Liver (tissue), 9 donors: ENCODE measurements around the gene EDDM13. TPM values are rescaled to one million over a fixed set of nuclear protein-coding genes. Genes with fewer than 3 reads are reported as not detected.
"Not testable (repeated sequence)": the region's sequence is repeated elsewhere in the genome, so short reads cannot be mapped to it uniquely, and the experiment has no call there.

Experiments
- DNase-seq: peaks from one replicate; pipeline ENCODE4 v3.0.0-alpha.2; 2017; ENCODE audit warnings: low spot score
- H3K27ac ChIP-seq, 2 donors: one replicate each; pipeline ENCODE4 v1.7.0; 2013; ENCODE audit warnings: inconsistent platforms in 2 of 2, low read length in 2 of 2, control low read depth in 1 of 2, low read depth in 1 of 2, mild to moderate bottlenecking in 1 of 2
- H3K27me3 ChIP-seq, 4 donors: one replicate each; pipeline versions ENCODE4 v1.6.1 to v1.7.0; 2013; ENCODE audit warnings: low read length in 3 of 4, inconsistent platforms in 1 of 4, mild to moderate bottlenecking in 1 of 4, moderate library complexity in 1 of 4; ENCODE audit not compliant: control insufficient read depth in 4 of 4, insufficient read depth in 4 of 4
- H3K36me3 ChIP-seq, 4 donors: one replicate each; pipeline versions ENCODE4 v1.6.1 to v1.7.0; 2013; ENCODE audit warnings: low read length in 3 of 4, mild to moderate bottlenecking in 3 of 4, low read depth in 1 of 4, moderate library complexity in 1 of 4; ENCODE audit not compliant: control insufficient read depth in 4 of 4, insufficient read depth in 3 of 4
- H3K4me1 ChIP-seq, 4 donors: one replicate each; pipeline versions ENCODE4 v1.6.1 to v1.7.0; 2013; ENCODE audit warnings: low read length in 3 of 4, mild to moderate bottlenecking in 3 of 4, moderate library complexity in 1 of 4; ENCODE audit not compliant: control insufficient read depth in 4 of 4, insufficient read depth in 4 of 4
- H3K4me3 ChIP-seq, 3 donors: one replicate each; pipeline versions ENCODE4 v1.6.1 to v1.7.0; 2013; ENCODE audit warnings: low read length in 3 of 3, control low read depth in 1 of 3, low read depth in 1 of 3, mild to moderate bottlenecking in 1 of 3
- H3K9ac ChIP-seq, 2 donors: one replicate each; pipeline ENCODE4 v1.7.0; 2013; ENCODE audit warnings: low read length in 2 of 2, mild to moderate bottlenecking in 2 of 2, moderate library complexity in 2 of 2, control low read depth in 1 of 2, low read depth in 1 of 2
- H3K9me3 ChIP-seq, 4 donors: one replicate each; pipeline versions ENCODE4 v1.6.1 to v1.7.0; 2013; ENCODE audit warnings: low read length in 3 of 4; ENCODE audit not compliant: control insufficient read depth in 4 of 4
- FOXA2 ChIP-seq: IDR thresholded peaks from 2 replicates; pipeline ENCODE4 v1.6.1; 2016; ENCODE audit warnings: antibody characterized with exemption
- GABPA ChIP-seq, 2 donors: IDR thresholded peaks in 1 of 2; conservative IDR thresholded peaks in 1 of 2; 2 replicates each; pipeline ENCODE4 v1.6.1; 2016; ENCODE audit warnings: antibody characterized with exemption in 2 of 2, mild to moderate bottlenecking in 1 of 2, moderate library complexity in 1 of 2
- JUND ChIP-seq, 2 donors: IDR thresholded peaks; 2 replicates each; pipeline ENCODE4 v1.6.1; 2016; ENCODE audit warnings: antibody characterized with exemption in 2 of 2
- NR2F2 ChIP-seq: IDR thresholded peaks from 2 replicates; pipeline ENCODE4 v1.6.1; 2016; ENCODE audit warnings: antibody characterized with exemption
- RAD21 ChIP-seq, 2 donors: IDR thresholded peaks; 2 replicates each; pipeline ENCODE4 v1.6.1; 2016; ENCODE audit warnings: antibody characterized with exemption in 2 of 2, mild to moderate bottlenecking in 2 of 2
- SP1 ChIP-seq: IDR thresholded peaks from 2 replicates; pipeline ENCODE4 v1.6.1; 2018; ENCODE audit warnings: antibody characterized with exemption, mild to moderate bottlenecking
- WGBS: extraction: QIAGEN DNeasy Blood & Tissue Kit; methylation state at CpG from one replicate; pipeline ENCODE4 v1.1.7; 2013; 5-methylcytosine and 5-hydroxymethylcytosine counted together
- polyA plus RNA-seq, 2 donors: library from polyadenylated mRNA; stranded (reverse) in 1 of 2; unstranded in 1 of 2; fragments of 200-250 nt in 1 of 2; fragments of >200 nt in 1 of 2; fragmentation: Nextera tagmentation in 1 of 2; extraction: Ambion mirVana in 1 of 2; gene quantifications; one replicate each; pipeline versions ENCODE4 v1.2.1 to v1.2.3, GENCODE V29; 2013 to 2015
- total RNA-seq, 2 donors: library from RNA; depleted of rRNA; stranded (reverse); fragments of >200 nt; gene quantifications; one replicate each; pipeline ENCODE4 v1.2.3, GENCODE V29; 2014
- TF ChIP-seq, protein P1 (sequence below): IDR thresholded peaks from 2 replicates; pipeline ENCODE4 v1.6.1; 2016; ENCODE audit warnings: antibody characterized with exemption
- TF ChIP-seq, protein P2 (sequence below): fragments of 150-350 bp; IDR thresholded peaks from 2 replicates; pipeline ENCODE4 v1.5.1; 2017; ENCODE audit warnings: improper control_type of control experiment, low read depth, low read length; ENCODE audit not compliant: missing input control
- TF ChIP-seq, protein P3 (sequence below): IDR thresholded peaks from 2 replicates; pipeline ENCODE4 v1.6.1; 2016; ENCODE audit warnings: antibody characterized with exemption
- TF ChIP-seq, protein P4 (sequence below): IDR thresholded peaks from 2 replicates; pipeline ENCODE4 v1.6.1; 2016; ENCODE audit warnings: antibody characterized with exemption, mild to moderate bottlenecking
- donor health status: healthy.
- donor health status: healthy.
- donor health status: healthy.
- donor health status: healthy.
- donor health status: healthy.

EDDM13 gene
- total and polyA plus RNA-seq, 4 donors, result 0.20 TPM; not detected in 3

DNA sequence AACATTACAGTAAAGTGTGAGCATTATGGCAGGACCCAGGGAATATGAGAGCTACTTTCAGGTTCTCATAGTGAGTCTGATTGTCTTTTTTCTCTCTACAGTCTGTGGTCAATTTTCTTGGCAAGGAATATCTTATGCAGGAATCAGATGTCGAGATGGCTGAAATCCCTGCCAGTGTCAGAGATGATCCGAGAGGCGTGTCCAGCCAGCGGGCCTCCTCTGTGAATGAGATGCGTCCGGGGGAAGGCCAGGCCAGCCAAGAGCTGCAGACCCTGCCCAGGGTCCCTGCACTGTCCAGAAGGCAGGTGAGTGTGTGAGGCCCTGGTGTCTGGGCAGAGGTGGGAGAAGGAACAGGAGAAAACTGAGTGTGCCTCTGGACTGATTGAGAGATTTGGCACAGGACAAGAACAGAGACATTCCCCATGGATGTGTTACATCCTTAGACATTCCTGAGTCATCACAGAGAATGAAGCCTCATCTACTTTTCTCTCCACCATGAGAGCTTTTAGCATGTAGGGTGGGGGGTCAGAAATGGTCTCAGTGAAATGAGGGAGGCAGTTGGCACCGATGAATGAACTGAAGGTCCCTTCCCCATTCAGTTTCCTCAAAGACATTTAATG, 27.3 kb upstream of the EDDM13 start:
- DNase-seq, result no peak
- Histone ChIP-seq H3K27me3 (no peaks in the 10 kb centered on the region), H3K4me1 (no peaks in the 10 kb centered on the region), H3K4me3 (no peak overlapping the region), H3K9ac (no peak overlapping the region), H3K36me3 (no peaks in the 10 kb centered on the region), H3K9me3 (no peaks in the 10 kb centered on the region), H3K27ac (no peak overlapping the region)
- 89% methylated on average over 7 of the region's 7 CpGs for WGBS
- TF ChIP-seq, protein P1, sequence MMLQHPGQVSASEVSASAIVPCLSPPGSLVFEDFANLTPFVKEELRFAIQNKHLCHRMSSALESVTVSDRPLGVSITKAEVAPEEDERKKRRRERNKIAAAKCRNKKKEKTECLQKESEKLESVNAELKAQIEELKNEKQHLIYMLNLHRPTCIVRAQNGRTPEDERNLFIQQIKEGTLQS, result no peak
- TF ChIP-seq, protein P2, sequence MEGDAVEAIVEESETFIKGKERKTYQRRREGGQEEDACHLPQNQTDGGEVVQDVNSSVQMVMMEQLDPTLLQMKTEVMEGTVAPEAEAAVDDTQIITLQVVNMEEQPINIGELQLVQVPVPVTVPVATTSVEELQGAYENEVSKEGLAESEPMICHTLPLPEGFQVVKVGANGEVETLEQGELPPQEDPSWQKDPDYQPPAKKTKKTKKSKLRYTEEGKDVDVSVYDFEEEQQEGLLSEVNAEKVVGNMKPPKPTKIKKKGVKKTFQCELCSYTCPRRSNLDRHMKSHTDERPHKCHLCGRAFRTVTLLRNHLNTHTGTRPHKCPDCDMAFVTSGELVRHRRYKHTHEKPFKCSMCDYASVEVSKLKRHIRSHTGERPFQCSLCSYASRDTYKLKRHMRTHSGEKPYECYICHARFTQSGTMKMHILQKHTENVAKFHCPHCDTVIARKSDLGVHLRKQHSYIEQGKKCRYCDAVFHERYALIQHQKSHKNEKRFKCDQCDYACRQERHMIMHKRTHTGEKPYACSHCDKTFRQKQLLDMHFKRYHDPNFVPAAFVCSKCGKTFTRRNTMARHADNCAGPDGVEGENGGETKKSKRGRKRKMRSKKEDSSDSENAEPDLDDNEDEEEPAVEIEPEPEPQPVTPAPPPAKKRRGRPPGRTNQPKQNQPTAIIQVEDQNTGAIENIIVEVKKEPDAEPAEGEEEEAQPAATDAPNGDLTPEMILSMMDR, result no peak
- no peak for TF ChIP-seq SP1
- TF ChIP-seq, protein P3, sequence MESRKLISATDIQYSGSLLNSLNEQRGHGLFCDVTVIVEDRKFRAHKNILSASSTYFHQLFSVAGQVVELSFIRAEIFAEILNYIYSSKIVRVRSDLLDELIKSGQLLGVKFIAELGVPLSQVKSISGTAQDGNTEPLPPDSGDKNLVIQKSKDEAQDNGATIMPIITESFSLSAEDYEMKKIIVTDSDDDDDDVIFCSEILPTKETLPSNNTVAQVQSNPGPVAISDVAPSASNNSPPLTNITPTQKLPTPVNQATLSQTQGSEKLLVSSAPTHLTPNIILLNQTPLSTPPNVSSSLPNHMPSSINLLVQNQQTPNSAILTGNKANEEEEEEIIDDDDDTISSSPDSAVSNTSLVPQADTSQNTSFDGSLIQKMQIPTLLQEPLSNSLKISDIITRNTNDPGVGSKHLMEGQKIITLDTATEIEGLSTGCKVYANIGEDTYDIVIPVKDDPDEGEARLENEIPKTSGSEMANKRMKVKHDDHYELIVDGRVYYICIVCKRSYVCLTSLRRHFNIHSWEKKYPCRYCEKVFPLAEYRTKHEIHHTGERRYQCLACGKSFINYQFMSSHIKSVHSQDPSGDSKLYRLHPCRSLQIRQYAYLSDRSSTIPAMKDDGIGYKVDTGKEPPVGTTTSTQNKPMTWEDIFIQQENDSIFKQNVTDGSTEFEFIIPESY, result no peak
- TF ChIP-seq JUND (IDR thresholded peaks at IDR 0.05), result no peak

DNA sequence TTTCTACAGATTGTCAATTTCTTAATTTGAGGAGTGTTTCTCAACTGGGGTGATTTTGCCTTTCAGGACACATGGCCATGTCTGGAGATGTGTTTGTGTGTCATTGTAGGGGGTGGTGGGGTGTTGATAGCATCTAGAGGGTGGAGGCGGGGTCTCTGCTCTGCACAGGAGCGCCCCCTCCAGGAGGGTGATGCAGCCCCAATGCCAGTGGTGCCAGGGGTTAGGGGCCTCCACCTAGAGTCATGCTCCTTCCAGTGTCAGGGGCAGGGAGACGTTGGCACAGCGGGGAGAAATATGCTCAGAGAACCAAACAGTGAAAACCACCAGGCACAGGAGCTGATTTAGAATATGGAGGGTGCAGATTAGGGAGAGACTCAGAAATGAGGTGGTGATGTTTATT, 26.8 kb upstream of the EDDM13 start:
- H3K36me3 ChIP-seq, H3K27ac ChIP-seq, DNase-seq, H3K9me3 ChIP-seq, H3K4me3 ChIP-seq, H3K4me1 ChIP-seq, H3K9ac ChIP-seq, H3K27me3 ChIP-seq: not testable (repeated sequence)
- 94% methylated on average over 4 of the region's 4 CpGs for WGBS

DNA sequence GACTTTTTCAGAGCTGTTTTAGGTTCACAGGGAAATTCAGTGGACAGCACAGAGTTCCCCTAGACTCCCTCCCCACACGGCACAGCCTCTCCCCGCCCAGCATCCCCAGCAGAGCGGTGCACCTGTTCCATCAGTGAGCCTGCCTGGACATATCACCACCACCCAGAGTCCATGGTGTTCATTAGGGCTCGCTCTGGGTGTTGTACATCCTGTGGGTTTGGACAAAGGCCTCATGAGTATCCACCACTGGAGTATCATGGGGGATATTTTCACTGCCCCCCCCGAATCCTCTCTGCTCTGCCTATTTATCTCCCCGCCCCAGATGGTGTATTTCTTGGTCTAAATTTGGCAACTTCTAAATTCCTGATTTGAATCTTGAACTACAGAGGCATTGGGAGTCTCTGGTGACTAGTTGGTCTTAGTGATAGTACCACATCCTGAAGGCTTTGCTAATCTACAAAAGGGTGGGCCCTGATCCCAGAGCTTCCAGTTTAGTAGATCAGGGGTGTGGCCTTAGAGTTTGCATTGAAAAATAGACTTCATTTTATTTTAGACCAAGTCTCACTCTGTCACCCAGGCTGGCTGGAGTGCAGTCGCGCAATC, 23.7 kb upstream of the EDDM13 start:
- not testable (repeated sequence) for H3K27ac ChIP-seq, H3K9ac ChIP-seq, H3K9me3 ChIP-seq, DNase-seq, H3K27me3 ChIP-seq, H3K36me3 ChIP-seq, H3K4me3 ChIP-seq, H3K4me1 ChIP-seq
- WGBS, result 96% methylated on average over 8 of the region's 8 CpGs

DNA sequence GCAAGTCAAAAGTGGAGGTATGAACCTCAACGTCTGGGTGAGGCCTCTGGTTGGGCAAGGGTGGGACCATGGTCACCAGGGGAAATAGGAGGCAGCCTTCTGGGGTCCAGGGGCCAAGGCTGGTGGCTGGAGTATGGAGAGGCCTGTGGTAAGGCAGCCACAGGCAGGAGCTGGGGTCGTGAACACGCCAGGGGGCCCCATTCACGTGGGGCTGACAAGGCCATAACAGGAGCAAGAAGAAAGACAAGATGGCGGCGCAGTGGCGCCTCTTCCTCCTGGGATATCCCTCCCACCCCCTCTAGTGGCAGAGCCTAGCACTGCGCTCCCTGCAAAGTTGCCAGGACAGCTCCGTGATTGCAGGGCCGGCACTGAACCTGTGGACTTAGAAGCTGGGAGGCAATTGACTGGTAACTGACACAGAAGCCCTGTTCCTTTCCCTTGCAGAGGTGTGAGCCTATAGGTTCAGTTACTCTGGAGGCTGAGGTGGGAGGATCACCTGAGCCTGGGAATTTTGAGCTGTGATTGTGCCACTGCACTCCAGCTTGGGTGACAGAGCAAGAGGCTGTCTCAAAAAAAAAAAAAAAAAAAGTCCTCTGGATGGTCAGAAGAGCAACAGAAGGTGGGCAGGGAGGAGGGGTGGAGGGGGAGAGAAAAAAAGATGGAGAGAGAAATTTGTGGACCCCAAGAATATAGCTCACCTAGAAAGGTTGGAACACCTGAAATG, 19.7 kb upstream of the EDDM13 start:
- peak; percentile 85 for DNase-seq
- H3K27me3 ChIP-seq, result no peaks in the 10 kb centered on the region
- no peak overlapping the region for H3K4me3 ChIP-seq
- no peaks in the 10 kb centered on the region for H3K9me3 ChIP-seq
- H3K27ac ChIP-seq, result no peak overlapping the region
- no peaks in the 10 kb centered on the region for H3K36me3 ChIP-seq
- H3K9ac ChIP-seq, result no peak overlapping the region
- H3K4me1 ChIP-seq, result no peaks in the 10 kb centered on the region
- WGBS, result 42% methylated on average over 10 of the region's 10 CpGs
- no peak for TF ChIP-seq FOXA2
- no peak for TF ChIP-seq NR2F2
- TF ChIP-seq RAD21 (IDR thresholded peaks at IDR 0.05), result peak; percentile 75 to 86
- no peak for TF ChIP-seq GABPA (IDR thresholded peaks at IDR 0.05 in 1 of 2, conservative IDR thresholded peaks at IDR 0.05 in 1 of 2)
- TF ChIP-seq, protein P2, result peak; percentile 82
- TF ChIP-seq, protein P4, sequence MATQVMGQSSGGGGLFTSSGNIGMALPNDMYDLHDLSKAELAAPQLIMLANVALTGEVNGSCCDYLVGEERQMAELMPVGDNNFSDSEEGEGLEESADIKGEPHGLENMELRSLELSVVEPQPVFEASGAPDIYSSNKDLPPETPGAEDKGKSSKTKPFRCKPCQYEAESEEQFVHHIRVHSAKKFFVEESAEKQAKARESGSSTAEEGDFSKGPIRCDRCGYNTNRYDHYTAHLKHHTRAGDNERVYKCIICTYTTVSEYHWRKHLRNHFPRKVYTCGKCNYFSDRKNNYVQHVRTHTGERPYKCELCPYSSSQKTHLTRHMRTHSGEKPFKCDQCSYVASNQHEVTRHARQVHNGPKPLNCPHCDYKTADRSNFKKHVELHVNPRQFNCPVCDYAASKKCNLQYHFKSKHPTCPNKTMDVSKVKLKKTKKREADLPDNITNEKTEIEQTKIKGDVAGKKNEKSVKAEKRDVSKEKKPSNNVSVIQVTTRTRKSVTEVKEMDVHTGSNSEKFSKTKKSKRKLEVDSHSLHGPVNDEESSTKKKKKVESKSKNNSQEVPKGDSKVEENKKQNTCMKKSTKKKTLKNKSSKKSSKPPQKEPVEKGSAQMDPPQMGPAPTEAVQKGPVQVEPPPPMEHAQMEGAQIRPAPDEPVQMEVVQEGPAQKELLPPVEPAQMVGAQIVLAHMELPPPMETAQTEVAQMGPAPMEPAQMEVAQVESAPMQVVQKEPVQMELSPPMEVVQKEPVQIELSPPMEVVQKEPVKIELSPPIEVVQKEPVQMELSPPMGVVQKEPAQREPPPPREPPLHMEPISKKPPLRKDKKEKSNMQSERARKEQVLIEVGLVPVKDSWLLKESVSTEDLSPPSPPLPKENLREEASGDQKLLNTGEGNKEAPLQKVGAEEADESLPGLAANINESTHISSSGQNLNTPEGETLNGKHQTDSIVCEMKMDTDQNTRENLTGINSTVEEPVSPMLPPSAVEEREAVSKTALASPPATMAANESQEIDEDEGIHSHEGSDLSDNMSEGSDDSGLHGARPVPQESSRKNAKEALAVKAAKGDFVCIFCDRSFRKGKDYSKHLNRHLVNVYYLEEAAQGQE, result no peak
